AG04449 (cell line): ENCODE measurements around the gene DNAAF8.

Experiments
- CTCF ChIA-PET: fragments of 350-600 bp; formaldehyde crosslinking; extraction: SDS; loops from one replicate; lab custom pipeline; 2021; ENCODE audit warnings: antibody characterized with exemption; lab: Yijun Ruan, JAX
- POLR2A ChIA-PET: fragments of 400-600, 350-600 bp; formaldehyde crosslinking; extraction: SDS; loops from one replicate; lab custom pipeline; 2020; ENCODE audit warnings: antibody characterized with exemption, inconsistent platforms; lab: Yijun Ruan, JAX
- DNase-seq: peaks from one replicate; pipeline ENCODE4 v3.0.0-alpha.2; 2010; ENCODE audit warnings: low read depth, low spot score
- H3K4me3 ChIP-seq: 2 replicates; pipeline ENCODE4 v1.5.1; 2011; ENCODE audit warnings: low read depth, mild to moderate bottlenecking, control low read depth, low read length
- CTCF ChIP-seq: IDR thresholded peaks from one replicate; pipeline ENCODE4 v1.5.1; 2011; ENCODE audit warnings: mild to moderate bottlenecking, moderate library complexity, low read length, control low read depth, inconsistent platforms; ENCODE audit not compliant: insufficient read depth; ENCODE audit errors: missing control alignments

Gene DNAAF8

DNA sequence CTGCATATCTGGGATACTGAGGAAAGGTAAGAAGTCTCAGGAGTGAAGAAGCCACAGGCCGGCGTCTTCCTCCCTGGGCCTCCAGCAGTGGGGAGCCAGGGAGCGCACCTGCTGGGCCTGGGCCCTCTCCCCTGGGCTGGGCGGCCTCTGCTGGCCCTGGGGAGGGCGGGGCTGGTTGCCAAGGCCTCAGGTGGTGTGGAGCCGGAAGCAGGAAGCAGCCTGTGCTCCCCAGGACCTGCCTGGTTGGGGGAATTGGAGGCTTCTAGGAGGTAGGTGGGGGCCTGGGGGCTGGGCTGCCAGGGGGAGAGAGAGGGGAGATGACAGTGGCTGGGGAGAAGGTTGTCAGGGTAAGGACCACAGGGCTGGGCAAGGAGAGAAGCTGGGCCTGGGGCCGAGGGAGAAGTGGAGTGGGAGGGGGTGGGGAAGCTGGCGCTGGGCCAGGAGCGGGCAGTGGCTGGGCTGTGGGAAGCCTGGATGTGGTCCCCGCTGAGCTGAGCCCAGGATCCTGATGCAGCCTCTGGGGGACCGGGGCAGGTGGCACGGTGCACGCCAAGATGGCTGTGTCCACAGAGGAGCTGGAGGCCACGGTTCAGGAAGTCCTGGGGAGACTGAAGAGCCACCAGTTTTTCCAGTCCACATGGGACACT, 61.0 kb downstream of the DNAAF8 start, which contains the start of gene SMIM22:
Gene SMIM22 (plus strand): TSS at position 189 of the 647 bp plus-strand sequence. CDS start 366 bp downstream, at position 555.
- ChIA-PET POLR2A (no interaction called here), CTCF (no interaction called here)
- DNase-seq = no peak
- no peak within 1 kb of the TSS for H3K4me3 ChIP-seq
- TF ChIP-seq CTCF = no peak

DNA sequence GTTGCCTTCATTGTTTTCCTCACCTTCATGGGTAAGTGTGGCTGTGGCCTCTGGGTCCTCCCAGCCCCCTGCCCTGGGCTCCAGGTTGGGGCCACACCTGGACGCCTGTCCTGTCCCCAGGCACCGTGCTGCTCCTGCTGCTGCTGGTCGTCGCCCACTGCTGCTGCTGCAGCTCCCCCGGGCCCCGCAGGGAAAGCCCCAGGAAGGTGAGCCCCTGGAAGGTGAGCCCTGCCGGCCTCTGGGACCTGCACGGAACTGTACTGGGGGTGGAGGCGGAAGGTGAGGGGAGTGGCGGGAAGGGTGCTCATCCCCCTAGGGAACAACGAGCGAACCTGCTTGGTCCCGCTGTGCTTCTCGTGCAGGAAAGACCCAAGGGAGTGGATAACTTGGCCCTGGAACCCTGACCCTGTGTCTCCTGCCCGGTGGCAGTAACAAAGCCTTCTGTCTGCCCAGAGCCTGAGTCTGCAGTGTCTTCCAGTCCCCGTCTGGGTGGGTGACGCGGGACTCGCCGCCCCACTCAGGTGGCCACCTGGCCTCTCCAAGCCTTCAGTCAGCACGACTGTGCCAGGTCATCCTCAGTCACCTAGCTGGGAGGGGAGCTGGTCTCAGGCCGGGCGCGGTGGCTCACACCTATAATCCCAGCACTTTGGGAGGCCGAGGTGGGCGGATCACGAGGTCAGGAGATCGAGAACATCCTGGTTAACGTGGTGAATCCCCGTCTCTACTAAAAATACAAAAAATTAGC, 61.7 kb downstream of the DNAAF8 start:
- no peak for TF ChIP-seq CTCF
- no peak for DNase-seq
- POLR2A ChIA-PET = no interaction called here
- CTCF ChIA-PET = no interaction called here
- no peak overlapping the region for H3K4me3 ChIP-seq

DNA sequence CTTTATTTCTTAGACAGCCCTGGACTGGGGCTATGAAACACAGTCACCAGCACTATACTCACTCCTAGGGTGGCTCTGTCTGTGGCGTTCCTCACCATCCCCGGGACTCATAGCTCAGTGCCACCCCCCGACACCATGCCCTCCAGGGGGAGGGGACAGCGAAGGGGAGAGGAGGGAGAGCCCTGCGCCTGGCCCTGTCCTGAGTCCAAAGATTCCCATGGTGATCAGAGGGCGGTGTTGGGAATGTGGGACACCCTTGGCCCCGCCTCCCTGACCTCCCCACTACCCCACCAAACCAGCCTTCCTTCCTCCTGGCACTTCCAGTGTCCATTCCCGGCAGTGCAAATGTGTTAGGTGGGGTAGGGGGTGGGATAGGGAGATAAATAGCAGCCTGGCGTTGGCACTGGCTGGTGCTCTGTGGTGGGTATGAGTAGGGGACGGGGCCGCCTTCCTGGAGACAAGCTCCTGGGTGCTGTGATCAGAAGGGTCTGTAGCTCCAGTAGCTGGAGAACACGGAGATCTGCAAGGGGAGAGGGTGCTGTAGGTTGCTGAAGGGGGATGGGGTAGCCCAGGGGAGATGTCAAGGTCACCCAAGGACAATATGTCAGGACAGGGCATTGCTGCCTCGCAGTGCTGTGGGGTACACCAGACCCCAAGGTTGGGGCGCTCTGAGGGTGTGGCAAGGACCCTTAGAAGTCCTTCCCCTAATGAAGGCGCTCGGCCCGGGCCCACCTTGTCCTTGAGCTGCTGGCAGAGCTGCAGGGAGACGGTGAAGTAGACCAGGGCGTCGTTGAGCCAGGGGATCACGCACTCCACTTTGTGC, 62.9 kb downstream of the DNAAF8 start:
- ChIA-PET POLR2A (no interaction called here), CTCF (no interaction called here)
- H3K4me3 ChIP-seq = no peak overlapping the region
- no peak for TF ChIP-seq CTCF
- no peak for DNase-seq

DNA sequence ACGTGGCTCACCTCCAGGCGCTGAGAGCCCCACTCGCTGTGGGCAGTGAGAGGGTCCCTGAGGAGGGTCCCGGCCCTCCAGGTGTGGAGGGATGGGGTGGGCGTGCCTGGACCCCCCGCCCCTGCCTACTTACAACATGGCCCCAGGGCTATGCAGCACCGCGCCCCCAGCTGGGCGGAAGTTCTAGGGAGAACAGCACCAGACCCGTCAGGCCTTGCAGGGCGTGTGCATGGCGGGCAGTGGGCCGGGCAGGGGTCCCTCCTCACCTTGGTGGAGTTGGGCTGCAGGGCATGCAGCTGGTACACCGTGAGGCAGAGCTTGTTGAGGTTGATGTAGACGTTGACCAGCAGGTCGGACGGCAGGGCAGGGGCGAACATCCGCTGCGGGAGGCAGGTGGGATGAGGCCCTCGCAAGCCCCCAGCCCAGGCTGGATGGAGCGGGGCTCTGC, 63.5 kb downstream of the DNAAF8 start:
- POLR2A ChIA-PET = no interaction called here
- CTCF ChIA-PET = no interaction called here
- no peak overlapping the region for H3K4me3 ChIP-seq
- no peak for TF ChIP-seq CTCF
- DNase-seq = no peak

GRCh38 chr16:4798456-4798855, 64.1 kb downstream of the DNAAF8 start:
- POLR2A ChIA-PET = no interaction called here
- CTCF ChIA-PET = no interaction called here
- no peak for TF ChIP-seq CTCF
- no peak for DNase-seq
- H3K4me3 ChIP-seq = no peak overlapping the region
